ENCODE data around the gene SCUBE1. TPM values are rescaled to one million over a fixed set of nuclear protein-coding genes. Genes with fewer than 3 reads are reported as not detected.

SCUBE1 gene
- total RNA-seq, 2 experiments from 2014 or later, result not detected

DNA sequence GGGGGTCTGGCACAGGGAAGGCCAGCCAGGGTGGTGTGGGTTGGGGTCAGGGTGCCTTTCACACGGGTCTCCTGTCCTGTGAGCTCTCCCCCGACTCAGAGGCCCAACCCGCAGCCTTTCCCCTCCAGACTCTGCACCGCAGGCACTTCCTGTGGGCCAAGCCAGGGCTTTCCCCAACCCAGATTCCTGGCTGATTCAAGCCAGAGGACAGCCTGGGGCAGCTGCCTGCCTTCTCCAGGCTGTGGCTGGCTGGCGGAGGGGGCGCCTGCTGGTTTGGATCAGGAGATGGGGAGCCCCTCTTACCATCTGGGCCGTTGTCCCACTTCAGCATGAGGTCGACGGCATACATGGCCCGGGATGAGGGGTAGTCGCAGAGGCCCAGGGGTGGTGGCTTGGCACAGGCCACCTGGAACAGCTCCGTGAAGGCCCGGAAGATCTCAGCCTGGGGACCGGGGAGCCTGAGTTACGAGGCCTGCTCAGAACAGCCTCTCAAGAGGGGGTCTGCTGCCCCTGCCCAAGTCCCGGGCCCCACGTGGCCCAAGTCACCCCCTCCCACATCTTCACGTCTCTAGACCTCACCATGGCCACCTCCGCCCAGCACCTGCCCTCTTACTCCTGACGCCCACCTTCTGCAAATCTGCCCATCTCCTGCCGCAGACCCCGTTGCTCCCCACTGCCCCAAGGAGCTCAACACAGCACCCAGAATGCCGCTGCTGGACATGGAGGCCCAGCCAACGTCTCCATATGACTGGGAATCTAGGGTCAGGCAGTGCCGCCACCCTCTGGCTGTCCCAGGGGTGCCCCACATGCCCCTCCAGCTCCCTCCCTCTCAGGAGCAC, 174.5 kb downstream of the SCUBE1 start:
- H2AFZ ChIP-seq (ENCODE audit: low read length), result no peak overlapping the region
- H3K36me3 ChIP-seq (ENCODE audit: insufficient read depth, low read length), result peaks cover 59% of the 10 kb centered on the region
- ChIA-PET CTCF (ENCODE audit: unreplicated experiment) (no interaction called here), POLR2A (interaction anchor here (0.6 kb wide), 1 partner anchor 515 kb away, joined by 4 read pairs; no protein-coding TSS in a partner anchor)
- H4K20me1 ChIP-seq (ENCODE audit: insufficient read depth, low read length), result no peaks in the 10 kb centered on the region
- no peak overlapping the region for H3K27ac ChIP-seq (ENCODE audit: low read depth, low read length, poor library complexity, severe bottlenecking)
- no peak for TF ChIP-seq EZH2phosphoT487 (IDR thresholded peaks at IDR 0.05; ENCODE audit: borderline replicate concordance, low read depth, low read length)
- no peak for TF ChIP-seq CTCF (conservative IDR thresholded peaks at IDR 0.05; ENCODE audit: low read length)
- no peaks in the 10 kb centered on the region for H3K79me2 ChIP-seq (ENCODE audit: insufficient read depth, low read depth, low read length)
- no peak for DNase-seq (ENCODE audit: low spot score)
- no TSS peak for BruUV-seq (replicated peaks)
- H3K9me2 ChIP-seq (ENCODE audit: insufficient read depth, low read length), result no peaks in the 10 kb centered on the region
- H3K4me1 ChIP-seq (ENCODE audit: insufficient read depth, low read length, poor library complexity, severe bottlenecking), result no peaks in the 10 kb centered on the region
- H3K4me3 ChIP-seq (ENCODE audit: low read depth, low read length, poor library complexity, severe bottlenecking), result no peak overlapping the region
- no peak overlapping the region for H3K4me2 ChIP-seq (ENCODE audit: low read length)
- H3K9me3 ChIP-seq (ENCODE audit: low read length), result no peaks in the 10 kb centered on the region
- intact Hi-C loops (cut with micrococcal nuclease; ENCODE audit: unreplicated experiment), result no loop called here

GRCh38 chr22:43167001-43167589, 176.1 kb downstream of the SCUBE1 start:
- Histone ChIP-seq H3K4me1 (ENCODE audit: insufficient read depth, low read length, poor library complexity, severe bottlenecking) (no peaks in the 10 kb centered on the region), H3K36me3 (ENCODE audit: insufficient read depth, low read length) (peaks cover 46% of the 10 kb centered on the region), H3K4me2 (ENCODE audit: low read length) (no peak overlapping the region), H3K9me3 (ENCODE audit: low read length) (no peaks in the 10 kb centered on the region), H3K9me2 (ENCODE audit: insufficient read depth, low read length) (no peaks in the 10 kb centered on the region), H3K79me2 (ENCODE audit: insufficient read depth, low read depth, low read length) (no peaks in the 10 kb centered on the region), H4K20me1 (ENCODE audit: insufficient read depth, low read length) (no peaks in the 10 kb centered on the region), H3K27ac (ENCODE audit: low read depth, low read length, poor library complexity, severe bottlenecking) (no peak overlapping the region), H3K4me3 (ENCODE audit: low read depth, low read length, poor library complexity, severe bottlenecking) (no peak overlapping the region), H2AFZ (ENCODE audit: low read length) (no peak overlapping the region)
- TF ChIP-seq EZH2phosphoT487 (IDR thresholded peaks at IDR 0.05; ENCODE audit: borderline replicate concordance, low read depth, low read length), result no peak
- no peak for TF ChIP-seq CTCF (conservative IDR thresholded peaks at IDR 0.05; ENCODE audit: low read length)
- intact Hi-C loops (cut with micrococcal nuclease; ENCODE audit: unreplicated experiment), result no loop called here
- POLR2A ChIA-PET, result no interaction called here
- TSS peak; percentile 89 for BruUV-seq (replicated peaks)
- DNase-seq (ENCODE audit: low spot score), result no peak
- CTCF ChIA-PET (ENCODE audit: unreplicated experiment), result no interaction called here
